Stimulated activated CD8-positive, alpha-beta memory T cell treated with anti-CD3 and anti-CD28 coated beads, Interleukin-12 subunit alpha, Interleukin-12 subunit beta, amount 100 ng/mL, for 4 hours (primary cell): ENCODE results near the gene TSEN15.

Experiments used
- DNase-seq: peaks from one replicate; pipeline ENCODE4 v3.0.0-alpha.2; 2020; ENCODE audit warnings: low read depth

TSEN15 gene

GRCh38 chr1:184101571-184101970, 50.0 kb downstream of the TSEN15 start:
- DNase-seq = no peak

GRCh38 chr1:184110272-184111204, 59.0 kb downstream of the TSEN15 start:
- no peak for DNase-seq

- no peak for DNase-seq
Measured at GRCh38 chr1:184112176-184112948, 60.8 kb downstream of the TSEN15 start.

GRCh38 chr1:184113251-184113650, 61.7 kb downstream of the TSEN15 start:
- no peak for DNase-seq

GRCh38 chr1:184114818-184115398, 63.4 kb downstream of the TSEN15 start:
- DNase-seq = no peak

GRCh38 chr1:184116287-184116686, 64.8 kb downstream of the TSEN15 start:
- DNase-seq = no peak

- DNase-seq = no peak
Measured at GRCh38 chr1:184118046-184118445, 66.5 kb downstream of the TSEN15 start.
